Left cardiac atrium (tissue), 4 donors: Measurements from ENCODE around the gene FAM72A. TPM values are rescaled to one million over a fixed set of nuclear protein-coding genes. Genes with fewer than 3 reads are reported as not detected.
"Not testable (repeated sequence)": the region's sequence is repeated elsewhere in the genome, so short reads cannot be mapped to it uniquely, and the experiment has no call there.

Source experiments
- ATAC-seq, 2 donors: fragments of 200-7000 bp; cut with Tn5 transposase; one replicate each; pipeline ENCODE4 v1.9.1; 2020; ENCODE audit warnings: mild to moderate bottlenecking in 2 of 2, moderate library complexity in 2 of 2
- DNase-seq: peaks from one replicate; pipeline ENCODE4 v3.0.0-alpha.2; 2020
- intact Hi-C, 2 donors: fragments of 100-400 bp; cut with DNase I; formaldehyde crosslinking; loops; one replicate each; pipeline versions ENCODE4 v1.14.1 to v1.15.1; 2022 to 2023
- total RNA-seq, 2 donors: library from RNA; stranded (reverse); fragmentation: NEBNext Ultra II Directional; extraction: Animal tissue kit (Norgen Biotek cat#: 25700); gene quantifications; one replicate each; pipeline ENCODE4 v1.2.1, GENCODE V29; 2021
- donor health status: DM: no; HTN: yes; CAD: no.
- donor health status: DM: no; HTN: yes; CAD: no; lungs with severe emphysema.
- donor health status: DM: yes; HTN: yes; CAD: no.
- donor health status: Dilated cardiomyopathy.

FAM72A gene
- total RNA-seq, 2 donors from 2014 or later, result 1.5 to 2.0 TPM

GRCh38 chr1:206178061-206178989 lies 24.3 kb downstream of the FAM72A start:
- DNase-seq, intact Hi-C loops, ATAC-seq: not testable (repeated sequence)

DNA sequence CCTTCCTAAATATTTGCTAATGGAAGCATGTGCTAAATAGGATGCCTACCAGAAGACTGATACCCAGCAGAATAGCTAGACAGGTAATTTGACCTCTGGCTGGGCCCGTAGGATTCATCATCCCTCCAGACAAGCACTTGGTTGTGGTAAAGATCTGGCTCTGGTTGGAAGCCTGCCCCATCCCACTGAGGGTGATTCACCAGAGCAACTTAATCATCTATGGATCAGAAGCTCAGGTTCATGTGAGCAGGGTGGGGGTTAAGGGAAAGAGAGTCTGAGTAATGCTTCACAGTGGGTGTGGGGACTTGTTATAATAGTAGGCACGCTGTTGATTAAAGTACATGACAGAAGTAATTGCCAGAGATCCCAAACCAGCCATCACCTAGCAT lies 26.5 kb downstream of the FAM72A start:
- intact Hi-C loops, result not testable (repeated sequence)
- ATAC-seq, result peak in 1 of 2 donors; percentile 83

GRCh38 chr1:206175459-206176113 lies 27.1 kb downstream of the FAM72A start:
- DNase-seq, intact Hi-C loops: not testable (repeated sequence)
- peak; percentile 30 to 62 for ATAC-seq

More for the DNA sequence above, 26.5 kb downstream of the FAM72A start:
- DNase-seq, result peak; percentile 16

GRCh38 chr1:206174182-206174868 lies 28.3 kb downstream of the FAM72A start:
- intact Hi-C loops, DNase-seq: not testable (repeated sequence)
- ATAC-seq, result peak; percentile 45 to 68

DNA sequence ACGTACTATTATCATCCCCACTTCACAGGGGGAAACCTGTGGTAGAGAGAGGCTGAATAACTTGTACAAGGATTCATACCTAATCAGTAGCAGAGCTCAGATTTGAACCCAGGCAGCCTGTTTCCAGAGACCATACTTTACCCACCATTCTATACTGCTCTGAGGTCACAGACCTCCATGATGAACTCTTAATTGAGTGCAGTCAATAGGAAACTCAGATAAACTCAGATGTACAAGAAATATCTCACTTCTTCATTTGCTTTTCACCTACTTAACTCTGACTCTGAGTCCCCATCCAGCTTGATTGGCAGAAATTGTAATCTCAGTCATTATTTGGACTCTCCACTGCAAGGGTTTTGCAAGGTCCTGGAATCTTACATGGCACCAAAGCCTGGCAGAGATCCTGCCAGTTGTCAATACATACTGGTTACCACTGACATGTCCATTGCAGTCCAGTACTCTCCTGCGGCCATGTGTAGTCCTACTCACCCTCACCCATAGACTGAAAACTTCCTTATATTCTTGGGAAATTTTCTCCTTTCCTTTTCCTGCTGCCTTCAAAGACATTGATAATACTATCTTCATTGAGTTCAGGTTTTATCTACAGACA lies 29.4 kb downstream of the FAM72A start:
- intact Hi-C loops, DNase-seq: not testable (repeated sequence)
- peak; percentile 22 to 82 for ATAC-seq

- ATAC-seq, result peak in 1 of 2 donors; percentile 29
- DNase-seq, intact Hi-C loops: not testable (repeated sequence)
These were observed 32.8 kb downstream of the FAM72A start for GRCh38 chr1:206169794-206170193.

- intact Hi-C loops, DNase-seq: not testable (repeated sequence)
- peak; percentile 82 to 83 for ATAC-seq
These were observed 35.1 kb downstream of the FAM72A start for GRCh38 chr1:206167350-206168029.

- intact Hi-C loops, result no loop called here
- DNase-seq (no peak), ATAC-seq (no peak)
These were observed 56.8 kb downstream of the FAM72A start for GRCh38 chr1:206145771-206146290.

DNA sequence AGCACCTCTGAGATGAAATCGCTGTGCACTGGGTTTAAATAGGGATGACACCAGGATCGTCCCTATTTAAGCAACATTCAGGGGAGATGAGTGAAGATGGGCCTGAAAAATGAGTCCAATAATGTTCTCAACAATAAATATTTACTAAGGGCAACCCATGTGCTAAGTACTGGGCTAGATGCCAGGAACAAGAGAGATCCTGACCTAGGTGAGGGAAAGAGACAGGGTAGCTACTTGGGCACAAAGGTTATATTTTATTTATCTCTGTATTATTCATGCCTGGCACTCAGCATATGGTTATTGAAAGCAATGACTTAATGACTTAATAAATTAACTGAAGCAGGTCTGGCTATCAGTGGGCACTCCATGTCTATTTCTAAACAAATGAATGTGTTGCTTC lies 58.0 kb downstream of the FAM72A start:
- no peak for DNase-seq
- no peak for ATAC-seq
- intact Hi-C loops, result no loop called here

GRCh38 chr1:206143537-206144172 lies 59.0 kb downstream of the FAM72A start:
- ATAC-seq (no peak), DNase-seq (no peak)
- intact Hi-C loops, result no loop called here

DNA sequence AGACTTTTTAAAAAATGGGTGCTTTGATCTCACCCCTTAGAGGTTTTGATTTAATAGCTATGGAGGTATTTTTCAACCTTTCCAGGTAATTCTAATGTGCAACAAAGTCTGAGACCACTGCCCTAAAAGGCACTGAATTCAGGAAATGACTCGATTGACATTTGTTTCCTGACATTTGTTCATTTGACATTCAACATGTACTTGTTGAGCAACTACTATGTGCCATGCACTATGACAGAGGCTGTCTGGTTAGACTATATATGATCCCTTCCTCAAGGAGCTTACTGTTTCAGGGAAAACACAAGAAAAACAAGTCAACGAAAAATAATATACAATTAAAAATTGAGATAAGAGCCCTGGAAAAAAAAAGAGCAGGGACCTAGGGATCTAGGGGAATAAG lies 59.9 kb downstream of the FAM72A start:
- ATAC-seq (no peak), DNase-seq (no peak)
- intact Hi-C loops, result no loop called here

- DNase-seq, result no peak
- ATAC-seq, result no peak
- intact Hi-C loops, result no loop called here
These were observed 60.6 kb downstream of the FAM72A start for GRCh38 chr1:206142011-206142410.

DNA sequence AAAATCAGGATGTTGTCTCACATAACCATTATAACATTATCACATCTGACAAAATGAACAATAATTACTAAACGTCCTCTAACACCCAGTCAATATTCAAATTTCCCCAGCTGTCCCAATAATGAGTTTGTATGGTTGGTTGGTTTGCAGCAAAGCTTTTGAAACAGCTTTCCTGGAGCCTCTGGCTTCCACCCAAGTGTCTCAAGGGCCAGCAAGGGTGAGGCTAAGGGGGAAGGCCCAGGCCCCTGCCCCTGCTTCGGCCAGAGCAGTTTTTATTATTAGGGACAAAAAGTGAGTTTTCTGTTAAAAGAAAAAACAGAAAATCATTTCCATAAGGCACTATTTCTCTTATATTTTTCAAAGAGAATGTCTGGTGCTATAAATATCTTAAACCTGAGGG lies 66.4 kb downstream of the FAM72A start:
- intact Hi-C loops, result no loop called here
- DNase-seq (no peak), ATAC-seq (no peak)

Other genes starting within 250 kb of the FAM72A start
- gene RAB7B, start 199.4 kb downstream of the FAM72A start, total RNA-seq, result 1 to 10 TPM; 2.4 to 4.5 TPM
- gene CTSE, start 178.9 kb downstream of the FAM72A start, total RNA-seq, result not detected
- gene RHEX, start 149.7 kb downstream of the FAM72A start, total RNA-seq, result 1 to 10 TPM in 1 of 2 donors, under 1 TPM in 1; 0.71 to 1.8 TPM
- gene AVPR1B, start 85.5 kb downstream of the FAM72A start, total RNA-seq, result not detected
- 10 to 100 TPM; 31.3 to 31.9 TPM for gene SRGAP2, start 702 bp upstream of the FAM72A start, total RNA-seq